ENCODE results near the gene BNIP2. TPM values are rescaled to one million over a fixed set of nuclear protein-coding genes. Genes with fewer than 3 reads are reported as not detected.

Gene BNIP2
- total and polyA plus RNA-seq, 2 of the 13 experiments (the other 11 are each of a cell fraction or from before 2014, with no cell fraction given) = 17.4 to 57.6 TPM

DNA sequence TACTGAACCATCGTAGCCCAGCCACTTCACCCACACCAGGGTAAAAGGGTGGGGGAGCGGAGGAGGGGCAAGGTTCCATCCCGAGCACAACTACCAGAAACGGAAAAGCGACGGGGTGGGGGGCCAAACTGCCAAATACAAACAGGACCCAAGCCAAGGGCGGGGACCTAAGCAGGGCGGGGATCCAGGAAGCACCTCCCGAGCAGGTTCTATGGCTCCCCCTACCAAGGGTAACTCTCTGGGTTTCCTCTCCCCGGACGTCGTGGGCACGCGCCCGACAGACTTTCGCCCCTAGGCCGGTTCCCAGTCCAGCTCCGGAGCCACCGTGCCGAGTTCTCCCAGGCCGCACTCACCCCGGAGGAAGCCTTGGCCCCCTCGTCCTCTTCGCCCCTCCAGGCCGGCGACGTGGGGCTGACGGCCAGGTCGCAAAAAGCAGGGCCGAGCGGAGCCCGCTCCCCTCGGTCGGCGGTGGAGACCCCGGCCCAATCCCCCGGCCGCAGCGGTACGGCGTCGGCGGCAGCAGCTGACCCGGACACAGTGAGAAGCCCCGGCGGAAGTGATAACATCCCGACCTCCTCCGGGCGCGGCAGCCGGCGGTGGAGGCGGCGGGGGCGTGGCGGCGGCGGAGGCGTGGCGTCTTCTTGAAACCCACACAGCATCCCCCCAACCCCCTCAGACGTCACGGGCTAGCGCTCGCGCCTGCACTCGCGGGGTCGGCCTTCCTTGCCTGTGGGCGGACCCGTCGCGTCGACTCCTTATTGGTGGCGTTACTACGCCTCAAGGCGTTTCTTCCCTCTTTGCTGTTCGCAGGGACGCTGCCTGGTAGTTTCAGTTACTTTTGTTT, at the start of gene BNIP2 (continued):
- TF ChIP-seq, protein P1, sequence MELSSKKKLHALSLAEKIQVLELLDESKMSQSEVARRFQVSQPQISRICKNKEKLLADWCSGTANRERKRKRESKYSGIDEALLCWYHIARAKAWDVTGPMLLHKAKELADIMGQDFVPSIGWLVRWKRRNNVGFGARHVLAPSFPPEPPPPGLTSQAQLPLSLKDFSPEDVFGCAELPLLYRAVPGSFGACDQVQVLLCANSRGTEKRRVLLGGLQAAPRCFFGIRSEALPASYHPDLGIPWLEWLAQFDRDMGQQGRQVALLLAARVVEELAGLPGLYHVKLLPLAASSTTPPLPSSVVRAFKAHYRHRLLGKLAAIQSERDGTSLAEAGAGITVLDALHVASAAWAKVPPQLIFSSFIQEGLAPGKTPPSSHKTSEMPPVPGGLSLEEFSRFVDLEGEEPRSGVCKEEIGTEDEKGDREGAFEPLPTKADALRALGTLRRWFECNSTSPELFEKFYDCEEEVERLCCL (CRISPR knock-in tag; IDR thresholded peaks at IDR 0.05; ENCODE audit: borderline replicate concordance) = no peak; the same call in 1 of the 2 replicates
- TF ChIP-seq TCF7L2 (IDR thresholded peaks at IDR 0.05; ENCODE audit: low read depth, low read length) = no peak
- no peak for TF ChIP-seq NFRKB (IDR thresholded peaks at IDR 0.05)
- TF ChIP-seq JUN (CRISPR knock-in tag; IDR thresholded peaks at IDR 0.05) = no peak
- peak; percentile 87 for TF ChIP-seq YEATS2 (CRISPR knock-in tag; IDR thresholded peaks at IDR 0.05; ENCODE audit: borderline replicate concordance)
- TF ChIP-seq, protein P2, sequence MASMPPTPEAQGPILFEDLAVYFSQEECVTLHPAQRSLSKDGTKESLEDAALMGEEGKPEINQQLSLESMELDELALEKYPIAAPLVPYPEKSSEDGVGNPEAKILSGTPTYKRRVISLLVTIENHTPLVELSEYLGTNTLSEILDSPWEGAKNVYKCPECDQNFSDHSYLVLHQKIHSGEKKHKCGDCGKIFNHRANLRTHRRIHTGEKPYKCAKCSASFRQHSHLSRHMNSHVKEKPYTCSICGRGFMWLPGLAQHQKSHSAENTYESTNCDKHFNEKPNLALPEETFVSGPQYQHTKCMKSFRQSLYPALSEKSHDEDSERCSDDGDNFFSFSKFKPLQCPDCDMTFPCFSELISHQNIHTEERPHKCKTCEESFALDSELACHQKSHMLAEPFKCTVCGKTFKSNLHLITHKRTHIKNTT (CRISPR knock-in tag; IDR thresholded peaks at IDR 0.05) = no peak
- TF ChIP-seq TMF1 (CRISPR knock-in tag; IDR thresholded peaks at IDR 0.05; ENCODE audit: low read depth) = no peak
- TF ChIP-seq, protein P3, sequence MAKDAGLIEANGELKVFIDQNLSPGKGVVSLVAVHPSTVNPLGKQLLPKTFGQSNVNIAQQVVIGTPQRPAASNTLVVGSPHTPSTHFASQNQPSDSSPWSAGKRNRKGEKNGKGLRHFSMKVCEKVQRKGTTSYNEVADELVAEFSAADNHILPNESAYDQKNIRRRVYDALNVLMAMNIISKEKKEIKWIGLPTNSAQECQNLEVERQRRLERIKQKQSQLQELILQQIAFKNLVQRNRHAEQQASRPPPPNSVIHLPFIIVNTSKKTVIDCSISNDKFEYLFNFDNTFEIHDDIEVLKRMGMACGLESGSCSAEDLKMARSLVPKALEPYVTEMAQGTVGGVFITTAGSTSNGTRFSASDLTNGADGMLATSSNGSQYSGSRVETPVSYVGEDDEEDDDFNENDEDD (CRISPR knock-in tag; IDR thresholded peaks at IDR 0.05; ENCODE audit: borderline replicate concordance) = peak; percentile 56; the same call in 1 of the 2 replicates
- no peak for TF ChIP-seq PRMT3 (CRISPR knock-in tag; IDR thresholded peaks at IDR 0.05; ENCODE audit: borderline replicate concordance, low read depth)
- peak; percentile 68 for TF ChIP-seq HNRNPK (IDR thresholded peaks at IDR 0.05; ENCODE audit: low read depth, low read length, poor library complexity, severe bottlenecking)
- no peak for TF ChIP-seq ZNF672 (CRISPR knock-in tag; IDR thresholded peaks at IDR 0.05)
- TF ChIP-seq, protein P4, sequence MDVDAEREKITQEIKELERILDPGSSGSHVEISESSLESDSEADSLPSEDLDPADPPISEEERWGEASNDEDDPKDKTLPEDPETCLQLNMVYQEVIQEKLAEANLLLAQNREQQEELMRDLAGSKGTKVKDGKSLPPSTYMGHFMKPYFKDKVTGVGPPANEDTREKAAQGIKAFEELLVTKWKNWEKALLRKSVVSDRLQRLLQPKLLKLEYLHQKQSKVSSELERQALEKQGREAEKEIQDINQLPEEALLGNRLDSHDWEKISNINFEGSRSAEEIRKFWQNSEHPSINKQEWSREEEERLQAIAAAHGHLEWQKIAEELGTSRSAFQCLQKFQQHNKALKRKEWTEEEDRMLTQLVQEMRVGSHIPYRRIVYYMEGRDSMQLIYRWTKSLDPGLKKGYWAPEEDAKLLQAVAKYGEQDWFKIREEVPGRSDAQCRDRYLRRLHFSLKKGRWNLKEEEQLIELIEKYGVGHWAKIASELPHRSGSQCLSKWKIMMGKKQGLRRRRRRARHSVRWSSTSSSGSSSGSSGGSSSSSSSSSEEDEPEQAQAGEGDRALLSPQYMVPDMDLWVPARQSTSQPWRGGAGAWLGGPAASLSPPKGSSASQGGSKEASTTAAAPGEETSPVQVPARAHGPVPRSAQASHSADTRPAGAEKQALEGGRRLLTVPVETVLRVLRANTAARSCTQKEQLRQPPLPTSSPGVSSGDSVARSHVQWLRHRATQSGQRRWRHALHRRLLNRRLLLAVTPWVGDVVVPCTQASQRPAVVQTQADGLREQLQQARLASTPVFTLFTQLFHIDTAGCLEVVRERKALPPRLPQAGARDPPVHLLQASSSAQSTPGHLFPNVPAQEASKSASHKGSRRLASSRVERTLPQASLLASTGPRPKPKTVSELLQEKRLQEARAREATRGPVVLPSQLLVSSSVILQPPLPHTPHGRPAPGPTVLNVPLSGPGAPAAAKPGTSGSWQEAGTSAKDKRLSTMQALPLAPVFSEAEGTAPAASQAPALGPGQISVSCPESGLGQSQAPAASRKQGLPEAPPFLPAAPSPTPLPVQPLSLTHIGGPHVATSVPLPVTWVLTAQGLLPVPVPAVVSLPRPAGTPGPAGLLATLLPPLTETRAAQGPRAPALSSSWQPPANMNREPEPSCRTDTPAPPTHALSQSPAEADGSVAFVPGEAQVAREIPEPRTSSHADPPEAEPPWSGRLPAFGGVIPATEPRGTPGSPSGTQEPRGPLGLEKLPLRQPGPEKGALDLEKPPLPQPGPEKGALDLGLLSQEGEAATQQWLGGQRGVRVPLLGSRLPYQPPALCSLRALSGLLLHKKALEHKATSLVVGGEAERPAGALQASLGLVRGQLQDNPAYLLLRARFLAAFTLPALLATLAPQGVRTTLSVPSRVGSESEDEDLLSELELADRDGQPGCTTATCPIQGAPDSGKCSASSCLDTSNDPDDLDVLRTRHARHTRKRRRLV (CRISPR knock-in tag; IDR thresholded peaks at IDR 0.05) = no peak
- TF ChIP-seq CCDC6 (CRISPR knock-in tag; IDR thresholded peaks at IDR 0.05) = peak; percentile 69; the same call in 1 of the 2 replicates
- TF ChIP-seq KMT2B (CRISPR knock-in tag; IDR thresholded peaks at IDR 0.05) = peak; percentile 89
- TF ChIP-seq POLR2AphosphoS5 (IDR thresholded peaks at IDR 0.05; ENCODE audit: low read depth, low read length) = peak; percentile 66; the same call in 1 of the 2 replicates
- TF ChIP-seq, protein P5, sequence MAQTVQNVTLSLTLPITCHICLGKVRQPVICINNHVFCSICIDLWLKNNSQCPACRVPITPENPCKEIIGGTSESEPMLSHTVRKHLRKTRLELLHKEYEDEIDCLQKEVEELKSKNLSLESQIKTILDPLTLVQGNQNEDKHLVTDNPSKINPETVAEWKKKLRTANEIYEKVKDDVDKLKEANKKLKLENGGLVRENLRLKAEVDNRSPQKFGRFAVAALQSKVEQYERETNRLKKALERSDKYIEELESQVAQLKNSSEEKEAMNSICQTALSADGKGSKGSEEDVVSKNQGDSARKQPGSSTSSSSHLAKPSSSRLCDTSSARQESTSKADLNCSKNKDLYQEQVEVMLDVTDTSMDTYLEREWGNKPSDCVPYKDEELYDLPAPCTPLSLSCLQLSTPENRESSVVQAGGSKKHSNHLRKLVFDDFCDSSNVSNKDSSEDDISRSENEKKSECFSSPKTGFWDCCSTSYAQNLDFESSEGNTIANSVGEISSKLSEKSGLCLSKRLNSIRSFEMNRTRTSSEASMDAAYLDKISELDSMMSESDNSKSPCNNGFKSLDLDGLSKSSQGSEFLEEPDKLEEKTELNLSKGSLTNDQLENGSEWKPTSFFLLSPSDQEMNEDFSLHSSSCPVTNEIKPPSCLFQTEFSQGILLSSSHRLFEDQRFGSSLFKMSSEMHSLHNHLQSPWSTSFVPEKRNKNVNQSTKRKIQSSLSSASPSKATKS (CRISPR knock-in tag; IDR thresholded peaks at IDR 0.05) = peak; percentile 47; the same call in 1 of the 2 replicates
